ENCODE measurements around the gene BICC1. TPM values are rescaled to one million over a fixed set of nuclear protein-coding genes. Genes with fewer than 3 reads are reported as not detected.

The BICC1 gene
- total and polyA plus RNA-seq, 8 donors, result 0.29 to 25.0 (median 4.5) TPM

GRCh38 chr10:58767652-58768051 lies 255.0 kb downstream of the BICC1 start:
- Histone ChIP-seq H3K4me3 (no peak overlapping the region), H3K9me3 (peaks cover 0 to 7% (median 3%) of the 10 kb centered on the region in 4 donors), H3K4me1 (no peaks in the 10 kb centered on the region), H3K27me3 (no peaks in the 10 kb centered on the region), H3K36me3 (no peaks in the 10 kb centered on the region), H3K27ac (no peak overlapping the region)
- 84 to 93% (median 91%) methylated on average over 4 of the region's 4 CpGs for WGBS, 5 donors
- intact Hi-C loops (cut with DNase I; ENCODE audit: low total_unique reads), result no loop called here
- TF ChIP-seq POLR2A (IDR thresholded peaks at IDR 0.05) (no peak), POLR2AphosphoS5 (IDR thresholded peaks at IDR 0.05) (no peak), EP300 (IDR thresholded peaks at IDR 0.05) (no peak)
- TF ChIP-seq, protein P1, sequence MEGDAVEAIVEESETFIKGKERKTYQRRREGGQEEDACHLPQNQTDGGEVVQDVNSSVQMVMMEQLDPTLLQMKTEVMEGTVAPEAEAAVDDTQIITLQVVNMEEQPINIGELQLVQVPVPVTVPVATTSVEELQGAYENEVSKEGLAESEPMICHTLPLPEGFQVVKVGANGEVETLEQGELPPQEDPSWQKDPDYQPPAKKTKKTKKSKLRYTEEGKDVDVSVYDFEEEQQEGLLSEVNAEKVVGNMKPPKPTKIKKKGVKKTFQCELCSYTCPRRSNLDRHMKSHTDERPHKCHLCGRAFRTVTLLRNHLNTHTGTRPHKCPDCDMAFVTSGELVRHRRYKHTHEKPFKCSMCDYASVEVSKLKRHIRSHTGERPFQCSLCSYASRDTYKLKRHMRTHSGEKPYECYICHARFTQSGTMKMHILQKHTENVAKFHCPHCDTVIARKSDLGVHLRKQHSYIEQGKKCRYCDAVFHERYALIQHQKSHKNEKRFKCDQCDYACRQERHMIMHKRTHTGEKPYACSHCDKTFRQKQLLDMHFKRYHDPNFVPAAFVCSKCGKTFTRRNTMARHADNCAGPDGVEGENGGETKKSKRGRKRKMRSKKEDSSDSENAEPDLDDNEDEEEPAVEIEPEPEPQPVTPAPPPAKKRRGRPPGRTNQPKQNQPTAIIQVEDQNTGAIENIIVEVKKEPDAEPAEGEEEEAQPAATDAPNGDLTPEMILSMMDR (IDR thresholded peaks at IDR 0.05), result no peak
- DNase-seq, result no peak

DNA sequence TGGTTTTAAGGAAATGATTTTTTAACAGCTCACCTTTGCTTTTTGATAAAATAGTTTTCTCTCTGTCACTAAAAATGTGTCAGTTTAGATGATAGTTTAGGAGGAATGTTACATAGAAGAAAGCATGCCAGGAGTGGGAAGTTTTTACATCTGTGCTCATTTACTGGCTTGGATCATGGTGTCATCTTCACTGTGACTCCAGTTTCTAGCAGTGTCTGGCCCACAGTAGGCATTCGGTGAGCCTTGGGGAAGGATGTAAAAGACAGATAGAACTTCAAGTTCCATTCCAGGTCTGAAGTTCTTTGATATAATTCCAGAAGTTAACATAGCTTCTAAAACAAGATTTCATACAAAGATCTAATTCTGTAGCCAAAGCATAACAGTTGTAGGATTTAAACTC lies 259.2 kb downstream of the BICC1 start:
- intact Hi-C loops (cut with DNase I; ENCODE audit: low total_unique reads), result no loop called here
- peaks cover 0 to 5% (median 3%) of the 10 kb centered on the region in 4 donors for H3K9me3 ChIP-seq
- no peaks in the 10 kb centered on the region for H3K27me3 ChIP-seq
- peaks cover 0 to 4% (median 1%) of the 10 kb centered on the region in 4 donors for H3K4me1 ChIP-seq
- DNase-seq, result no peak
- no peak for TF ChIP-seq EP300 (IDR thresholded peaks at IDR 0.05)
- TF ChIP-seq, protein P1 (IDR thresholded peaks at IDR 0.05), result no peak
- no peak for TF ChIP-seq POLR2AphosphoS5 (IDR thresholded peaks at IDR 0.05)
- TF ChIP-seq POLR2A (IDR thresholded peaks at IDR 0.05), result no peak
- H3K27ac ChIP-seq, result no peak overlapping the region
- 59 to 95% (median 76%) methylated on average over 1 of the region's 1 CpG for WGBS, 5 donors
- H3K36me3 ChIP-seq, result no peaks in the 10 kb centered on the region
- H3K4me3 ChIP-seq, result no peak overlapping the region

- DNase-seq, result no peak
- H3K27ac ChIP-seq, result no peak overlapping the region
- 85 to 91% (median 87%) methylated on average over 3 of the region's 3 CpGs for WGBS, 5 donors
- H3K27me3 ChIP-seq, result no peaks in the 10 kb centered on the region
- TF ChIP-seq, protein P1 (IDR thresholded peaks at IDR 0.05), result no peak
- no peak overlapping the region for H3K4me3 ChIP-seq
- H3K36me3 ChIP-seq, result no peaks in the 10 kb centered on the region
- no peaks in the 10 kb centered on the region for H3K9me3 ChIP-seq
- peaks cover 0 to 6% (median 3%) of the 10 kb centered on the region in 4 donors for H3K4me1 ChIP-seq
- intact Hi-C loops (cut with DNase I; ENCODE audit: low total_unique reads), result no loop called here
Measured at GRCh38 chr10:58772758-58773157, 260.1 kb downstream of the BICC1 start.

- H3K36me3 ChIP-seq, result no peaks in the 10 kb centered on the region
- H3K4me1 ChIP-seq, result peaks cover 0 to 6% (median 3%) of the 10 kb centered on the region in 4 donors
- H3K27ac ChIP-seq, result no peak overlapping the region
- 77 to 89% (median 84%) methylated on average over 4 of the region's 4 CpGs for WGBS, 5 donors
- DNase-seq, result no peak
- H3K27me3 ChIP-seq, result no peaks in the 10 kb centered on the region
- TF ChIP-seq, protein P1 (IDR thresholded peaks at IDR 0.05), result no peak
- TF ChIP-seq POLR2AphosphoS5 (IDR thresholded peaks at IDR 0.05) (no peak), EP300 (IDR thresholded peaks at IDR 0.05) (no peak), POLR2A (IDR thresholded peaks at IDR 0.05) (no peak)
- no peaks in the 10 kb centered on the region for H3K9me3 ChIP-seq
- intact Hi-C loops (cut with DNase I; ENCODE audit: low total_unique reads), result no loop called here
- no peak overlapping the region for H3K4me3 ChIP-seq
Measured at GRCh38 chr10:58773341-58773740, 260.7 kb downstream of the BICC1 start.
